Measurements from ENCODE around the gene OPTN.
"Not testable (repeated sequence)": the region's sequence is repeated elsewhere in the genome, so short reads cannot be mapped to it uniquely, and the experiment has no call there.

- not testable (repeated sequence) for TF ChIP-seq CTCF, POLR2A, EP300 (IDR thresholded peaks at IDR 0.05)
Observed at GRCh38 chr10:13083700-13084099, 16.3 kb upstream of the OPTN start.
